DOHH2 (cell line): ENCODE data around the gene C1QTNF8.

Source experiments
- CTCF ChIP-seq: fragments of 200-600 bp; sonication (generic); IDR thresholded peaks from one replicate; pipeline ENCODE4 v1.5.1; 2014; ENCODE audit warnings: antibody characterized with exemption, mild to moderate bottlenecking, low read depth, low read length; ENCODE audit not compliant: poor library complexity, severe bottlenecking
- EZH2phosphoT487 ChIP-seq: fragments of 200-600 bp; sonication (generic); IDR thresholded peaks from 2 replicates; pipeline ENCODE4 v1.6.1; 2017; ENCODE audit warnings: borderline replicate concordance, mild to moderate bottlenecking, antibody characterized with exemption, low read length, moderate library complexity, mixed read lengths

DNA sequence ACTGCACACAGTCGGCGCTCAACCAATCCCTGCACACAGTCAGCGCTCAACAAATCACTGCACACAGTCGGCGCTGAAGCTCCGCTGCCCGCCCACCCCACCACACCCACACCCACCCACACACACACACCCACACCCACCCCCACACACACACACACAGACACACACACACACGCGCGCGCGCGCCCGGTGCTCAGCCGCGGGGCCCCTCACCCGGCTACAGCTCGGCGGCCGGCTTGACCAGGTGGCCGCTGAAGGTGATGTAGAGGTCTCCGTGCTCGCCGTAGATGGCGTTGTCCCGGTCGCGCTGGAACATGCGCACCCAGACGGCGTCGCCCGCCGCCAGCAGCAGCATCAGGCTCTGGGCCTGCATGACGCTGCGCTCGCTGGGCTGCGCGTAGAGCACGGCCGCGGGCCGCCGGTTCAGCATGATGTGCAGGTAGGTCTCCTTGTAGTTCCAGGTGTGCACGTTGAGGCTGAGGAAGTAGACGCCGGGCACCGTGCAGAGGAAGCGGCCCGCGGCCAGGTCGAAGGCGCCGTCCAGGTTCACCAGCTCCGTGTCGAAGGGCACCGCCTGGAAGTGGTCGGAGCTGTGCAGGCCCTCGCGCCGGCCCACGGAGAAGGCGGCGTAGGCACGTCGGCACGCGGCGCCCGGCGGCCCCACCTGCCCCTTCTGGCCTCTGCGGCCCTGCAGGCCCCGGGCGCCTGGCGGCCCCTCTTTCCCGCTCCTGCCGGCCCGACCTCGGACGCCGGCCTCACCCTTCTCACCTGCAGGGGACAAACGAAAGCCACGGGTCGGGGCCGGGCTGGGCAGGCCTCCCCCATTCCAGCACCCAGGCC lies 2.5 kb downstream of the C1QTNF8 start:
- no peak for TF ChIP-seq EZH2phosphoT487
- no peak for TF ChIP-seq CTCF
